PFSK-1 (cell line): ENCODE results near the gene BCL2.

ENCODE experiments used
- POLR2AphosphoS5 ChIP-seq: IDR thresholded peaks from 2 replicates; pipeline ENCODE4 v1.6.1; 2012; ENCODE audit warnings: low read depth, mild to moderate bottlenecking, control low read depth, low read length, moderate library complexity
- SIN3A ChIP-seq: IDR thresholded peaks from 2 replicates; pipeline ENCODE4 v1.6.1; 2012; ENCODE audit warnings: mild to moderate bottlenecking, low read length, moderate library complexity, borderline replicate concordance; ENCODE audit not compliant: insufficient read depth
- TAF1 ChIP-seq: IDR thresholded peaks from 2 replicates; pipeline ENCODE4 v1.6.1; 2012; ENCODE audit warnings: low read length, control low read depth, borderline replicate concordance; ENCODE audit not compliant: insufficient read depth

GRCh38 chr18:63262369-63263335 is 56.9 kb downstream of the BCL2 start:
- TF ChIP-seq TAF1 (no peak), POLR2AphosphoS5 (no peak), SIN3A (no peak)
